ENCODE measurements around the gene MED31. TPM values are rescaled to one million over a fixed set of nuclear protein-coding genes. Genes with fewer than 3 reads are reported as not detected.
A peak's percentile ranks its signal among the peaks of the same experiment; 100 is the strongest.
"Not testable (repeated sequence)": the region's sequence is repeated elsewhere in the genome, so short reads cannot be mapped to it uniquely, and the experiment has no call there.

The MED31 gene
- total RNA-seq, 1 donor from 2014 or later, result 16.5 TPM

- intact Hi-C loops (cut with DNase I), result no loop called here
- no peak for DNase-seq (ENCODE audit: missing footprints)
- ATAC-seq, result peak; percentile 26
Observed at GRCh38 chr17:6660805-6661463, 9.5 kb upstream of the MED31 start.

GRCh38 chr17:6660101-6660500 lies 8.7 kb upstream of the MED31 start:
- ATAC-seq, result no peak
- no peak for DNase-seq (ENCODE audit: missing footprints)
- intact Hi-C loops (cut with DNase I), result no loop called here

GRCh38 chr17:6658411-6658810 lies 7.0 kb upstream of the MED31 start:
- DNase-seq (ENCODE audit: missing footprints); intact Hi-C loops (cut with DNase I); ATAC-seq: not testable (repeated sequence)

- ATAC-seq (no peak), DNase-seq (ENCODE audit: missing footprints) (no peak)
- intact Hi-C loops (cut with DNase I), result no loop called here
Observed at GRCh38 chr17:6657633-6658287, 6.4 kb upstream of the MED31 start.

GRCh38 chr17:6656797-6657632 lies 5.6 kb upstream of the MED31 start:
- ATAC-seq; intact Hi-C loops (cut with DNase I): not testable (repeated sequence)
- peak; percentile 73 for DNase-seq (ENCODE audit: missing footprints)

GRCh38 chr17:6655732-6656361 lies 4.4 kb upstream of the MED31 start:
- intact Hi-C loops (cut with DNase I); DNase-seq (ENCODE audit: missing footprints): not testable (repeated sequence)

GRCh38 chr17:6654841-6655731 lies 3.7 kb upstream of the MED31 start:
- intact Hi-C loops (cut with DNase I), result loop anchor here (5.0 kb wide), 1 partner anchor 352 kb away; no protein-coding TSS in a partner anchor
- ATAC-seq (no peak), DNase-seq (ENCODE audit: missing footprints) (no peak)

More at GRCh38 chr17:6655732-6656361, 4.4 kb upstream of the MED31 start:
- not testable (repeated sequence) for ATAC-seq

- peak; percentile 71 for DNase-seq (ENCODE audit: missing footprints)
- intact Hi-C loops (cut with DNase I), result loop anchor here (1.0 to 5.0 kb wide), 2 partner anchors 12 to 355 kb away; partner anchors contain the start of gene KIAA0753
- peak; percentile 30 for ATAC-seq
Observed at GRCh38 chr17:6651919-6652452, 581 bp upstream of the MED31 start.

GRCh38 chr17:6648181-6648580 lies 3.2 kb downstream of the MED31 start:
- intact Hi-C loops (cut with DNase I), result no loop called here
- DNase-seq (ENCODE audit: missing footprints) (no peak), ATAC-seq (no peak)

GRCh38 chr17:6643451-6644125 lies 7.8 kb downstream of the MED31 start:
- intact Hi-C loops (cut with DNase I), result no loop called here
- no peak for DNase-seq (ENCODE audit: missing footprints)

GRCh38 chr17:6642592-6642991 lies 8.8 kb downstream of the MED31 start:
- intact Hi-C loops (cut with DNase I), result no loop called here
- DNase-seq (ENCODE audit: missing footprints) (no peak), ATAC-seq (no peak)

More at GRCh38 chr17:6643451-6644125, 7.8 kb downstream of the MED31 start:
- ATAC-seq, result no peak

- DNase-seq (ENCODE audit: missing footprints), result no peak
- ATAC-seq, result no peak
- intact Hi-C loops (cut with DNase I), result no loop called here
Observed at GRCh38 chr17:6641247-6641863, 10.1 kb downstream of the MED31 start.

GRCh38 chr17:6640536-6641246 lies 10.7 kb downstream of the MED31 start, which contains the start of the genes KIAA0753 and TXNDC17:
Gene KIAA0753, minus strand, starts transcription at chr17:6640711. Its CDS starts 5,608 bp downstream, at chr17:6635103.
Gene TXNDC17, plus strand, starts transcription at chr17:6641060. Its CDS starts 23 bp downstream, at chr17:6641083.
- DNase-seq (ENCODE audit: missing footprints) (peak; percentile 96), ATAC-seq (peak; percentile 98)
- intact Hi-C loops (cut with DNase I), result loop anchor here (1.0 kb wide), 1 partner anchor 11 kb away; the partner anchor contains the start of genes C17orf100 and MED31

- DNase-seq (ENCODE audit: missing footprints) (peak; percentile 72), ATAC-seq (peak; percentile 18)
- intact Hi-C loops (cut with DNase I), result loop anchor here (1.0 to 5.0 kb wide), 2 partner anchors 11 to 168 kb away; partner anchors contain the start of genes C17orf100 and MED31
Observed at GRCh38 chr17:6639586-6640535, 11.5 kb downstream of the MED31 start.

Data from Right ventricle myocardium inferior (tissue), 1 donor.